GM12878 (cell line): ENCODE measurements around the gene LAIR1. TPM values are rescaled to one million over a fixed set of nuclear protein-coding genes. Genes with fewer than 3 reads are reported as not detected.
A peak's percentile ranks its signal among the peaks of the same experiment; 100 is the strongest.

Source experiments
- BHLHE40 ChIP-seq, 2 experiments: fragments of 450-650 bp in 1 of 2; IDR thresholded peaks; 2 replicates each; pipeline ENCODE4 v1.6.1; 2011 to 2017; ENCODE audit warnings: low read depth in 2 of 2, borderline replicate concordance in 1 of 2, improper control_type of control experiment in 1 of 2, low read length in 1 of 2, mild to moderate bottlenecking in 1 of 2
- BMI1 ChIP-seq: fragments of 450-650 bp; IDR thresholded peaks from 2 replicates; pipeline ENCODE4 v1.6.1; 2016; ENCODE audit warnings: mild to moderate bottlenecking, moderate library complexity, borderline replicate concordance
- CEBPZ ChIP-seq: fragments of 150-350 bp; IDR thresholded peaks from 2 replicates; pipeline ENCODE4 v1.6.1; 2016; ENCODE audit warnings: low read depth, low read length
- CTCF ChIP-seq, 3 experiments: IDR thresholded peaks in 2 of 3; conservative IDR thresholded peaks in 1 of 3; 2 replicates each; pipeline ENCODE4 v1.5.1; 2011; ENCODE audit warnings: low read depth in 3 of 3, low read length in 3 of 3, mild to moderate bottlenecking in 3 of 3, control low read depth in 2 of 3, moderate library complexity in 2 of 3, inconsistent platforms in 1 of 3, mixed read lengths in 1 of 3; ENCODE audit not compliant: control insufficient read depth in 2 of 3, insufficient read depth in 1 of 3; ENCODE audit errors: extremely low read depth in 1 of 3
- ETV6 ChIP-seq, 2 experiments: fragments of 450-650 bp in 1 of 2; IDR thresholded peaks in 1 of 2; conservative IDR thresholded peaks in 1 of 2; 2 replicates each; pipeline ENCODE4 v1.6.1; 2014; ENCODE audit warnings: antibody characterized with exemption in 1 of 2, borderline replicate concordance in 1 of 2, low read depth in 1 of 2, mild to moderate bottlenecking in 1 of 2, moderate library complexity in 1 of 2
- HDAC2 ChIP-seq: fragments of 200-600 bp; sonication (generic); IDR thresholded peaks from 2 replicates; pipeline ENCODE4 v1.6.1; 2017
- PBX3 ChIP-seq: IDR thresholded peaks from 2 replicates; pipeline ENCODE4 v1.6.1; 2011; ENCODE audit warnings: mild to moderate bottlenecking, low read depth, low read length, moderate library complexity; ENCODE audit not compliant: insufficient replicate concordance
- POU2F2 ChIP-seq: IDR thresholded peaks from 3 replicates; pipeline ENCODE4 v1.6.1; 2011; ENCODE audit warnings: low read depth, mild to moderate bottlenecking, low read length, borderline replicate concordance
- RB1 ChIP-seq: fragments of 450-650 bp; formaldehyde crosslinking; IDR thresholded peaks from 2 replicates; pipeline ENCODE4 v1.6.1; 2017; ENCODE audit warnings: mild to moderate bottlenecking, borderline replicate concordance
- RCOR1 ChIP-seq: conservative IDR thresholded peaks from 2 replicates; pipeline ENCODE4 v1.6.1; 2012; ENCODE audit warnings: low read depth, low read length, improper control_type of control experiment
- REST ChIP-seq: IDR thresholded peaks from 2 replicates; pipeline ENCODE4 v1.6.1; 2012; ENCODE audit warnings: mild to moderate bottlenecking, low read depth, low read length
- RFX5 ChIP-seq: IDR thresholded peaks from 2 replicates; pipeline ENCODE4 v1.6.1; 2011; ENCODE audit warnings: low read depth, low read length, improper control_type of control experiment
- SP1 ChIP-seq: IDR thresholded peaks from one replicate; pipeline ENCODE4 v1.6.1; 2011; ENCODE audit warnings: low read depth, low read length
- TCF3 ChIP-seq: IDR thresholded peaks from 2 replicates; pipeline ENCODE4 v1.6.1; 2012; ENCODE audit warnings: low read depth, mild to moderate bottlenecking, low read length, borderline replicate concordance; ENCODE audit not compliant: insufficient read depth
- YY1 ChIP-seq: IDR thresholded peaks from 2 replicates; pipeline ENCODE4 v1.6.1; 2011; ENCODE audit warnings: low read depth, mild to moderate bottlenecking, low read length
- ZNF384 ChIP-seq: IDR thresholded peaks from 2 replicates; pipeline ENCODE4 v1.6.1; 2012; ENCODE audit warnings: low read depth, mild to moderate bottlenecking, low read length, improper control_type of control experiment, borderline replicate concordance
- ZZZ3 ChIP-seq: IDR thresholded peaks from 2 replicates; pipeline ENCODE4 v1.6.1; 2011; ENCODE audit warnings: low read depth; ENCODE audit not compliant: control insufficient read depth, insufficient read length
- polyA plus RNA-seq, 11 experiments: library from polyadenylated mRNA; depleted of rRNA in 4 of 11; unstranded in 6 of 11; stranded (reverse) in 5 of 11; fragments of >200 nt; fragmentation: Nextera tagmentation in 4 of 11; fragmentation: Illumina TruSeq in 1 of 11; extraction: Ambion mirVana in 4 of 11; extraction: Trizol in 1 of 11; gene quantifications; 1 replicate in 1 of 11; 2 replicates in 10 of 11; pipeline versions ENCODE4 v1.2.1 to v1.2.3, GENCODE V29; 2011 to 2016; ENCODE audit warnings: inconsistent platforms in 2 of 11, missing spikeins in 2 of 11, low read depth in 1 of 11
- total RNA-seq, 4 experiments: library from RNA; depleted of rRNA in 3 of 4; stranded (reverse); fragments of >200 nt in 3 of 4; fragmentation: Illumina TruSeq in 1 of 4; extraction: Trizol in 1 of 4; gene quantifications; 2 replicates each; pipeline versions ENCODE4 v1.2.1 to v1.2.3, GENCODE V29; 2013 to 2021

Gene LAIR1
- total and polyA plus RNA-seq, 10 of the 15 experiments (the other 5 are each of a cell fraction or from before 2014, with no cell fraction given): 8.6 to 58.2 (median 35.3) TPM

GRCh38 chr19:54390942-54391577 lies 26.3 kb upstream of the LAIR1 start (continued):
- TF ChIP-seq HDAC2 (no peak), ZNF384 (peak; percentile 78), CEBPZ (no peak), RFX5 (no peak), REST (no peak), SP1 (no peak), ZZZ3 (no peak), BMI1 (no peak), TCF3 (no peak), PBX3 (no peak), CTCF (IDR thresholded peaks at IDR 0.05 in 2 of 3, conservative IDR thresholded peaks at IDR 0.05 in 1 of 3; ENCODE audit: control insufficient read depth in 2 of 3, extremely low read depth in 1 of 3, insufficient read depth in 1 of 3, low read depth in 3 of 3, low read length in 3 of 3) (peak; percentile 66 to 73 (median 72)), ETV6 (conservative IDR thresholded peaks at IDR 0.05 in 1 of 2, IDR thresholded peaks at IDR 0.05 in 1 of 2; ENCODE audit: borderline replicate concordance in 1 of 2, low read depth in 1 of 2) (no peak), YY1 (0 out of 2 replicates have a peak, but pooled peaks have one; percentile 21), RCOR1 (no peak), RB1 (peak; percentile 61; the same call in 1 of the 2 replicates), BHLHE40 (IDR thresholded peaks at IDR 0.05; ENCODE audit: borderline replicate concordance in 1 of 2, low read depth in 2 of 2, low read length in 1 of 2) (peak in 1 of 2 experiments; percentile 67; a peak in 2 of 4 replicates), POU2F2 (0 out of 3 replicates have a peak, but pooled peaks have one; percentile 14)
